Measurements from ENCODE around the gene LSAMP.

LSAMP gene

DNA sequence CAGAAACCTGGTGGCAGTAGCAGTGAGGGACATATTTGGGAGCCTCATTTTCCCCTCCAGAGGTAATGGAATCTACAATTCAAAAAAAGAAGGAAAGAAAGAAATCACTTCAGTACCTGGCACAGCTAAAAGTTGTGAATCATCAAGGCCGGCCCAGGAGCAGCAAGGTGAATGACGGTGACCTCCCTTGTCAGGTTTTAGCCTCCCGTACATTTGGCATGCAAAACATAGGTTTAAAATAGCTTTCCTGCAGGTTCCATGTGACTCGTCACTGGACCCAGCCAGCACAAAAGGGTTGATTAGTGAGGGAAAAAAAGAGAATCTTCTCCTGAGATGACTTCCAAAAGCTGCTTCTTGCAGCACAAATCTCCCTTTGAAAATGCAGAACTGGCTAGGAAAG lies 394.2 kb downstream of the LSAMP start:
- H4K91ac ChIP-seq (ENCODE audit: low read depth, low read length): no peak overlapping the region
- no peaks in the 10 kb centered on the region for H3K79me1 ChIP-seq (ENCODE audit: low read length)
- no peak overlapping the region for H3K4me3 ChIP-seq (ENCODE audit: low read depth, low read length)
- no peak overlapping the region for H3K18ac ChIP-seq (ENCODE audit: low read length)
- no peak overlapping the region for H3K14ac ChIP-seq (ENCODE audit: low read length)
- H4K8ac ChIP-seq (ENCODE audit: low read depth, low read length): no peak overlapping the region
- H2BK120ac ChIP-seq (ENCODE audit: insufficient read depth, low read length, poor library complexity): no peak overlapping the region
- H3K36me3 ChIP-seq (ENCODE audit: control insufficient read depth in 1 of 2, insufficient read depth in 2 of 2, low read length in 2 of 2): no peaks in the 10 kb centered on the region
- H3K27me3 ChIP-seq (ENCODE audit: insufficient read depth, low read length): no peaks in the 10 kb centered on the region
- H2AFZ ChIP-seq (ENCODE audit: insufficient read depth, low read length, poor library complexity): no peak overlapping the region
- no peak overlapping the region for H3K4me2 ChIP-seq (ENCODE audit: low read length)
- H3K27ac ChIP-seq (ENCODE audit: low read depth, low read length): no peak overlapping the region
- H3K4me1 ChIP-seq (ENCODE audit: control insufficient read depth in 1 of 2, insufficient read depth in 2 of 2, low read length in 2 of 2): no peaks in the 10 kb centered on the region
- H3K9ac ChIP-seq (ENCODE audit: low read length): no peak overlapping the region
- H4K12ac ChIP-seq (ENCODE audit: low read depth, low read length): no peak overlapping the region
- H2BK5ac ChIP-seq (ENCODE audit: low read depth, low read length, poor library complexity): no peak overlapping the region
- no peak overlapping the region for H3K23ac ChIP-seq (ENCODE audit: low read length)
- H2BK12ac ChIP-seq (ENCODE audit: low read length): no peak overlapping the region
- H3K4ac ChIP-seq (ENCODE audit: low read depth, low read length): no peak overlapping the region
- no CpG with 5 or more reads among the region's 4 CpGs for WGBS (ENCODE audit: extremely low coverage, insufficient coverage, insufficient read length)
- no peaks in the 10 kb centered on the region for H3K79me2 ChIP-seq (ENCODE audit: control insufficient read depth, insufficient read depth, low read length, poor library complexity)
- DNase-seq: no peak
- H2AK5ac ChIP-seq (ENCODE audit: low read length): no peak overlapping the region
- H3K9me3 ChIP-seq (ENCODE audit: insufficient read depth, low read depth, low read length): no peaks in the 10 kb centered on the region

DNA sequence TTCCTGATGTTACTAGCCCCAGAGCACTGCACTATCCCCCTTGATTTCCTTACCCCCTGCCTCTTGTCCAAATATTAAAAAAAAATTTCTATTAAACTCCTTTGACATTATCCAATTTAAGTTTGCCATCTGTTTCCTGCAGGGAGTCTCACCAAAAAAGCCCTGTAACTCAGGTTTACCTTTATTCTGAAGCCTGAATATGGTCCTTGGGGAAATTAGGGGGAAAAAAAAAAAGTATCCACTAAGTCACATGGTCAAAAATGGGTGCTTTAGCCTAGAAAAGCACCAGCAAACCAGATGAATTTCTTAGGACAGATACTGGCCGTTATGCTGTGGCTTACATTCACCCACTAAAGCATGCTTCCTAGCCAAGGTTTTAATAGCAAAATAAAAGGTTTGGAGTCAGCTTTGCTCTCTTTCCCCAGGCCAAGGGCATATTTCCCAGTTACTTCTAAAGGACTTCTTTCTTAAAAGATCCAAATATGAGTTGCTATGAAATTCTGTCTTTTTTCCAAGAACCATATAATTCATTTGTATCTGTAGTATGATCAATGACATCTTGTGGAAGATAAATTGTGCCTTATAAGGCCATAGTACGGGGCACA lies 394.9 kb downstream of the LSAMP start:
- Histone ChIP-seq H3K9ac (ENCODE audit: low read length) (no peak overlapping the region), H3K4me2 (ENCODE audit: low read length) (no peak overlapping the region), H4K12ac (ENCODE audit: low read depth, low read length) (no peak overlapping the region), H3K14ac (ENCODE audit: low read length) (no peak overlapping the region), H2AK5ac (ENCODE audit: low read length) (no peak overlapping the region), H3K79me2 (ENCODE audit: control insufficient read depth, insufficient read depth, low read length, poor library complexity) (no peaks in the 10 kb centered on the region), H3K79me1 (ENCODE audit: low read length) (no peaks in the 10 kb centered on the region), H2BK5ac (ENCODE audit: low read depth, low read length, poor library complexity) (no peak overlapping the region), H4K8ac (ENCODE audit: low read depth, low read length) (no peak overlapping the region), H4K91ac (ENCODE audit: low read depth, low read length) (no peak overlapping the region), H3K27ac (ENCODE audit: low read depth, low read length) (no peak overlapping the region), H2AFZ (ENCODE audit: insufficient read depth, low read length, poor library complexity) (no peak overlapping the region), H3K23ac (ENCODE audit: low read length) (no peak overlapping the region), H3K4me3 (ENCODE audit: low read depth, low read length) (no peak overlapping the region), H3K18ac (ENCODE audit: low read length) (no peak overlapping the region), H2BK120ac (ENCODE audit: insufficient read depth, low read length, poor library complexity) (no peak overlapping the region), H3K9me3 (ENCODE audit: insufficient read depth, low read depth, low read length) (no peaks in the 10 kb centered on the region), H3K4me1 (ENCODE audit: control insufficient read depth in 1 of 2, insufficient read depth in 2 of 2, low read length in 2 of 2) (no peaks in the 10 kb centered on the region), H3K36me3 (ENCODE audit: control insufficient read depth in 1 of 2, insufficient read depth in 2 of 2, low read length in 2 of 2) (no peaks in the 10 kb centered on the region), H3K27me3 (ENCODE audit: insufficient read depth, low read length) (no peaks in the 10 kb centered on the region), H2BK12ac (ENCODE audit: low read length) (no peak overlapping the region), H3K4ac (ENCODE audit: low read depth, low read length) (no peak overlapping the region)
- DNase-seq: no peak
- WGBS (ENCODE audit: extremely low coverage, insufficient coverage, insufficient read length): no CpG with 5 or more reads among the region's 2 CpGs

DNA sequence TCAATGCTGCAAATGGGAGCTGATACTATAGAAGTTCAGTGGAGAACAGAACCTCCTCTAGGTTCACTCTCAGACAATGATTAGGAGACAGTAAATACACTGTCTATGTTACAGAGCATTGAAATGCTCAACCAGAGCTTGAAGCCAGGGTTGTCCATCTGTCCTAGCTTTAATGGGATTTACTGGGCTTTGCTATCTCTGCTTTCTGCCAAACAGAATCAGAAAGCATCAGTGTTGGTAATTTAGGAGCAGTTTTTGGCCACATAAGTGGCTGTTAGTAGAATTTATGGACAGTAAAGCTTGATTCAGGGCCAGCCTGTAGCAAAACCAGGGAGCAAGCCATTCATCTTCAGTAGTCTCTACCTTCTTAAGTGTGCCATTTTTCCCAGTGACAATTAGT lies 396.3 kb downstream of the LSAMP start:
- Histone ChIP-seq H2BK5ac (ENCODE audit: low read depth, low read length, poor library complexity) (no peak overlapping the region), H3K79me1 (ENCODE audit: low read length) (no peaks in the 10 kb centered on the region), H3K9ac (ENCODE audit: low read length) (no peak overlapping the region), H2AFZ (ENCODE audit: insufficient read depth, low read length, poor library complexity) (no peak overlapping the region), H3K4me1 (ENCODE audit: control insufficient read depth in 1 of 2, insufficient read depth in 2 of 2, low read length in 2 of 2) (no peaks in the 10 kb centered on the region), H3K14ac (ENCODE audit: low read length) (no peak overlapping the region), H2BK12ac (ENCODE audit: low read length) (no peak overlapping the region), H4K12ac (ENCODE audit: low read depth, low read length) (no peak overlapping the region), H4K91ac (ENCODE audit: low read depth, low read length) (no peak overlapping the region), H3K23ac (ENCODE audit: low read length) (no peak overlapping the region), H2AK5ac (ENCODE audit: low read length) (no peak overlapping the region), H3K79me2 (ENCODE audit: control insufficient read depth, insufficient read depth, low read length, poor library complexity) (no peaks in the 10 kb centered on the region), H3K4me2 (ENCODE audit: low read length) (no peak overlapping the region), H3K27me3 (ENCODE audit: insufficient read depth, low read length) (no peaks in the 10 kb centered on the region), H3K9me3 (ENCODE audit: insufficient read depth, low read depth, low read length) (no peaks in the 10 kb centered on the region), H3K4ac (ENCODE audit: low read depth, low read length) (no peak overlapping the region), H4K8ac (ENCODE audit: low read depth, low read length) (no peak overlapping the region), H2BK120ac (ENCODE audit: insufficient read depth, low read length, poor library complexity) (no peak overlapping the region), H3K36me3 (ENCODE audit: control insufficient read depth in 1 of 2, insufficient read depth in 2 of 2, low read length in 2 of 2) (no peaks in the 10 kb centered on the region), H3K4me3 (ENCODE audit: low read depth, low read length) (no peak overlapping the region), H3K27ac (ENCODE audit: low read depth, low read length) (no peak overlapping the region), H3K18ac (ENCODE audit: low read length) (no peak overlapping the region)
- no peak for DNase-seq

DNA sequence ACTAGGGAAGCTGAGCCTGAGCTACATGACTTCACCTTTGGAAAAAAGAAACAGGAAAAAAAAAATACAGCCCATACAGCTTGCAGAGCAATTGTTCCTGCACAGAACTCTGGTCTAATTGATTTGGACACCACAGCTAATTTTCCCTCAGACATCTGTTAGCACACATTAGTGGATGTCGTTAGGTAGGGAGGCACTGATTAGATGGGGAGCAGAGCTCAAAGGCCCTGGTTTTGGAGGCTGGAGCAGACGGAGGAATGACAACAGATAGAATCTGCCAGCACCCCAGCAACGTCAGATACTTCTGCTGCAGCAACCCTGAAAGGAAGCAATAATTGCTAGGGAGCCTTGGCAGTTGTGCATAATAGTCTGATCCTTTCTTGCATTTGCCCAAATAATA lies 398.9 kb downstream of the LSAMP start:
- Histone ChIP-seq H2AFZ (ENCODE audit: insufficient read depth, low read length, poor library complexity) (no peak overlapping the region), H3K36me3 (ENCODE audit: control insufficient read depth in 1 of 2, insufficient read depth in 2 of 2, low read length in 2 of 2) (no peaks in the 10 kb centered on the region), H3K79me1 (ENCODE audit: low read length) (no peaks in the 10 kb centered on the region), H4K12ac (ENCODE audit: low read depth, low read length) (no peak overlapping the region), H2AK5ac (ENCODE audit: low read length) (no peak overlapping the region), H3K18ac (ENCODE audit: low read length) (no peak overlapping the region), H3K23ac (ENCODE audit: low read length) (no peak overlapping the region), H2BK120ac (ENCODE audit: insufficient read depth, low read length, poor library complexity) (no peak overlapping the region), H3K79me2 (ENCODE audit: control insufficient read depth, insufficient read depth, low read length, poor library complexity) (no peaks in the 10 kb centered on the region), H3K4me2 (ENCODE audit: low read length) (no peak overlapping the region), H2BK5ac (ENCODE audit: low read depth, low read length, poor library complexity) (no peak overlapping the region), H3K27me3 (ENCODE audit: insufficient read depth, low read length) (no peaks in the 10 kb centered on the region), H2BK12ac (ENCODE audit: low read length) (no peak overlapping the region), H3K14ac (ENCODE audit: low read length) (no peak overlapping the region), H4K91ac (ENCODE audit: low read depth, low read length) (no peak overlapping the region), H3K4ac (ENCODE audit: low read depth, low read length) (no peak overlapping the region), H3K4me1 (ENCODE audit: control insufficient read depth in 1 of 2, insufficient read depth in 2 of 2, low read length in 2 of 2) (no peaks in the 10 kb centered on the region), H3K27ac (ENCODE audit: low read depth, low read length) (no peak overlapping the region), H3K4me3 (ENCODE audit: low read depth, low read length) (no peak overlapping the region), H3K9me3 (ENCODE audit: insufficient read depth, low read depth, low read length) (no peaks in the 10 kb centered on the region), H4K8ac (ENCODE audit: low read depth, low read length) (no peak overlapping the region), H3K9ac (ENCODE audit: low read length) (no peak overlapping the region)
- no peak for DNase-seq
- no CpG with 5 or more reads among the region's 3 CpGs for WGBS (ENCODE audit: extremely low coverage, insufficient coverage, insufficient read length)

All from trophoblast cell (in vitro differentiated cells and primary cell).